Stimulated activated CD8-positive, alpha-beta memory T cell treated with anti-CD3 and anti-CD28 coated beads, Interleukin-4, amount 100 ng/mL, for 48 hours (primary cell): ENCODE results near the gene VPS39.

Source experiments
- DNase-seq: peaks from one replicate; pipeline ENCODE4 v3.0.0-alpha.2; 2020

VPS39 gene

GRCh38 chr15:42123546-42123945 is 84.6 kb downstream of the VPS39 start:
- no peak for DNase-seq

DNA sequence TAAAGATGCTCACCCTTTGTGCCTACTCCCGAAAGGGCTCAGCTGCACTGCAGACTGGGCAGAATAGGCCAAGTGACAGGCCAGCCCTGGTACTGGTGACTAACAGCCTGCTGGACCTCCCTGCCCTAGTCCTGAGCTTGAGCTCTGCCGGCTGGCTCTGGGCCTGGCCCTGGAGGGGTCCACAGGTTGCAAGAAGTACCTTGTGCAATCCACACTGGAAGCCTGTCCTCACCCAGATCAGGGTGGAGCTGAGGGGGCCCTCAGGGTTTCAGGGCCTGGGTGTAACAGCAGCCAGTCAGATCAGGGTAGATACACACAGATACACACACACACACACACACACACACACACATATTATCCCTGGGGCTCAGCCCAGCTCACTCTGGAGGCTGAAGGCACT is 86.4 kb downstream of the VPS39 start:
- no peak for DNase-seq

GRCh38 chr15:42121021-42121420 is 87.1 kb downstream of the VPS39 start:
- DNase-seq = no peak

- no peak for DNase-seq
Observed at GRCh38 chr15:42120285-42120684, 87.8 kb downstream of the VPS39 start.

DNA sequence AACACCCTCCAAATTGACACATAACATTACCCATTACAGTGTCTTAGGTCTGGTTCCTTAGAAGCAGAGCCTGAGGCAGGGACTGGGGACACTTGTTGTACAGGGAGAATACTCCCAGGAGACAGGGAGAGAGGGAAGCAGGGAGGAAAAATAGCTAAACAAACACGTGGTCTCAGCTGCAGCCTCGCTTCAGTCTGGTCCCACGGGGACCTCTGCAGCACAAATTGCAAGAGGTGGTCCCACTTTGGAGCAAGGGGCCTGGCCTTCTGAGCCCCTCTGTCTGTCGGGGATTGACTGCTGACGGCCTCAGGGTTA is 88.7 kb downstream of the VPS39 start:
- no peak for DNase-seq

DNA sequence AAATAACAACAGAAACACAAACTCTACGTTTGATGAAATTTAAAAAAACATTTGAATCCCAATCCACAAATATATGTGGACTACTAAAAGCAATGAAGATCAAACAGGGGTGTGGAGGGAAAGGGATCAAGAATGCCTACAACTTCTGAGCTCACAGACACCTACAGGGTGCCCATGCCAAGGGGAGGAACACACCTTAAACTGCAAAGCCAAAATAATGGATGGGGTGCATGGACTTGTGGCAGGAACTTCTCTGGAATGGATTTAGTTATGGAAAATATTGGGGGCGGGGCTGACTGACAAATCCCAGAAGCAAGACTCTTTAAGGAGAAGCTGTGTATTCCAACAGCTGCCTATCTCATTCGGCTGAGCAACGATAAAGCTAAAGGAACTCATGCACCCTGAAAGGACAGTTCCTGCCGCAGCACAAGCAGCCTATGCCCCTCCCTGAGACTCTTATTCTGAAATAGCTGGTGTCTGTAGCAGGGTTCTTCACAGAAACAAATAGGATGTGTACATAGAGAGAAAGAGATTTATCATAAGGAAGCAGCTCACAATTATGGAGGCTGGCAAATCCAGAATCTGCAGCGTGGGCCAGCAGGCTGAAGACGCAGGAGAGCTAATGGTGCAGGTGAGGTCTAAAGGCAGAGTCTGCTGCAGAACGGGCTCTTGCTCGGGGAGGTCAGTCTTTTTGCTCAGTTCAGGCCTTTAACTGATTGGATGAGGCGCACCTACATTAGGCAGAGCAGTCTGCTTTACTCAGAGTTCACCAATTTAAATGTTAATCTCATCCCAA is 89.3 kb downstream of the VPS39 start:
- DNase-seq = no peak

- no peak for DNase-seq
Observed at GRCh38 chr15:42111924-42112323, 96.2 kb downstream of the VPS39 start.

- no peak for DNase-seq
Observed at GRCh38 chr15:42110367-42110766, 97.7 kb downstream of the VPS39 start.

DNA sequence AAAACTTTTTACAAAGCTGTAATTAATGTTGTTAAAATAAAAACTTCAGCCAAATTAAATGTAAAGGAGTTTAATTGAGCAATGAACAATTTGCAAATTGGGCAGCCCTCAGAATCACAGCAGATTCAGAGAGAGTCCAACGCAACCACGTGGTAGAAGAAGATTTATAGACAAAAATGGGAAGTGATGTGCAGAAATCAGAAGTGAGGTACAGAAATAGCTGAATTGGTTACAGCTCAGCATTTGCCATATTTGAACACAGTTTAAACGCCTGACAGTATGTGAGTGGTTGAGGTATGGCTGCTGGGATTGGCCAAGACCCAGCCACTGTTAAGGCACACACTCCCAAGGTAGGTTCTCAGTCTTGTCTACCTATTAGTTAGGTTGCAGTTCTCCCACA is 99.3 kb downstream of the VPS39 start:
- no peak for DNase-seq
